Forelimb muscle (tissue), 1 donor: ENCODE results near the gene ANP32B. TPM values are rescaled to one million over a fixed set of nuclear protein-coding genes. Genes with fewer than 3 reads are reported as not detected.

ENCODE experiments used
- polyA plus RNA-seq: library from polyadenylated mRNA; unstranded; fragments of 120-200 nt; gene quantifications from one replicate; pipeline ENCODE4 v1.2.1, GENCODE V29; 2013; ENCODE audit not compliant: insufficient read length

Gene ANP32B
- polyA plus RNA-seq, 1 donor, result 123 TPM

Other genes starting within 250 kb of the ANP32B start
- gene FOXE1, start 130.1 kb upstream of the ANP32B start, polyA plus RNA-seq, result not detected
- 9.2 TPM for gene TRMO, start 60.8 kb upstream of the ANP32B start, polyA plus RNA-seq
- 3.5 TPM for gene HEMGN, start 45.2 kb upstream of the ANP32B start, polyA plus RNA-seq
- gene NANS, start 73.4 kb downstream of the ANP32B start, polyA plus RNA-seq, result 32.2 TPM
- gene TRIM14, start 135.9 kb downstream of the ANP32B start, polyA plus RNA-seq, result 1.0 TPM
- gene CORO2A, start 209.3 kb downstream of the ANP32B start, polyA plus RNA-seq, result 0.32 TPM